ENCODE measurements around the gene RNASEH1.

RNASEH1 gene

DNA sequence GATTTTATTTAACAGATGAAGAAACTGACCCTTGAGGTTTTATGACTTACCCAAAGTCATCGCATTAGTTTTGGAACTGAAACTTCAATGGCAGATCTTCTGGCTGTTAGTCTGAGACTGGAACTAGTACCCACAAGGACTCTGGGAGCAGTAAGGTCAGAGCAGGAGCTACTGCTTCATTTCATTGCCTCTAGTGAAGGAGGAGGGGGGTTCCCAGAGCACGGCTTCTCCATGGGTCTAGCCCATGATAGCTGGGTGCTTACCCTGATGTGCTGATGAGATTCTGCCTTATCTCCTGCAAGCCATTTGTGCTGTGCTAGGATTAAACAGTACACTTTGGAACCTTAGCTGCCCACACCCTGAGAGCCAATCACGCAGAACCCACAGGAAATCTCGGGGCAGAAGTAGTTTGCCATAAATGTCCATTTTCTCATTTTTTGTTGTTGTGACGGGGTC, 5.4 kb upstream of the RNASEH1 start:
- ChIA-PET POLR2A (no interaction called here), CTCF (no interaction called here)
- H3K4me3 ChIP-seq (ENCODE audit: low read depth, low read length) = no peak overlapping the region
- TF ChIP-seq CTCF (IDR thresholded peaks at IDR 0.05; ENCODE audit: insufficient read depth, low read length, missing control alignments) = no peak
- DNase-seq (ENCODE audit: low read depth, low spot score) = no peak

- ChIA-PET POLR2A (interaction anchor here (0.8 to 1.8 kb wide), 9 partner anchors 12 to 171 kb away, joined by 3 to 10 read pairs (median 4); partner anchors contain the start of gene RPS7), CTCF (interaction anchor here (0.6 to 2.6 kb wide), 7 partner anchors 9 to 134 kb away, joined by 3 to 7 read pairs (median 3); no protein-coding TSS in a partner anchor)
- no peak for DNase-seq (ENCODE audit: low read depth, low spot score)
- peak overlapping the region; percentile 91 for H3K4me3 ChIP-seq (ENCODE audit: low read depth, low read length)
- TF ChIP-seq CTCF (IDR thresholded peaks at IDR 0.05; ENCODE audit: insufficient read depth, low read length, missing control alignments) = no peak
Observed at GRCh38 chr2:3557639-3558204, 411 bp downstream of the RNASEH1 start.

DNA sequence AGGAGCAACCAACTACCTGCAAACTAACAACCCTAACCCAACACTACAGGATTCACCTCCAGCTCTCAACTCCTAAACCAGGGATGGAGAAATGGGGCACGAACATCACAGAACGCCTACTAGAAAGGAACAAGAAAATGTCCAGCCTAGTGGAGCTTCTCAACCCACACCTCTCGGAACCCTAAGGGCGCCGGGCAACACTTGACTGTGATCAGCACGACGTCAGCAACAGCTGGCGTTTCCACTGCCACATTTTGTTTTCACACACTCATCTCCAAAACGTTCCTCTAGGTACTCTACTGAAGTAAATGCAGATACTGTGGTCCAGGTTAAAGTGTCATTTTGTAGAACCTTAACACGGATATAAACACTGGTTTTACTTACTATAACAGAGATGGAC, 4.2 kb downstream of the RNASEH1 start:
- POLR2A ChIA-PET = interaction anchor here (1.3 kb wide), 1 partner anchor 9 kb away, joined by 4 read pairs; no protein-coding TSS in a partner anchor
- no peak for DNase-seq (ENCODE audit: low read depth, low spot score)
- no peak for TF ChIP-seq CTCF (IDR thresholded peaks at IDR 0.05; ENCODE audit: insufficient read depth, low read length, missing control alignments)
- no peak overlapping the region for H3K4me3 ChIP-seq (ENCODE audit: low read depth, low read length)
- CTCF ChIA-PET = interaction anchor here (0.7 to 1.2 kb wide), 3 partner anchors 18 to 130 kb away, joined by 3 to 4 read pairs (median 4); no protein-coding TSS in a partner anchor

GRCh38 chr2:3547915-3548314, 10.2 kb downstream of the RNASEH1 start:
- ChIA-PET CTCF (interaction anchor here (1.0 kb wide), 2 partner anchors 10 to 44 kb away, joined by 3 read pairs; partner anchors contain the start of gene RNASEH1), POLR2A (no interaction called here)
- no peak for DNase-seq (ENCODE audit: low read depth, low spot score)
- no peak overlapping the region for H3K4me3 ChIP-seq (ENCODE audit: low read depth, low read length)
- TF ChIP-seq CTCF (IDR thresholded peaks at IDR 0.05; ENCODE audit: insufficient read depth, low read length, missing control alignments) = no peak

GRCh38 chr2:3545788-3546478, 12.2 kb downstream of the RNASEH1 start:
- CTCF ChIA-PET = interaction anchor here (1.1 kb wide), 1 partner anchor 9 kb away, joined by 4 read pairs; no protein-coding TSS in a partner anchor
- DNase-seq (ENCODE audit: low read depth, low spot score) = no peak
- H3K4me3 ChIP-seq (ENCODE audit: low read depth, low read length) = no peak overlapping the region
- no peak for TF ChIP-seq CTCF (IDR thresholded peaks at IDR 0.05; ENCODE audit: insufficient read depth, low read length, missing control alignments)
- POLR2A ChIA-PET = interaction anchor here (1.0 to 1.5 kb wide), 2 partner anchors 7 to 12 kb away, joined by 4 read pairs; partner anchors contain the start of gene RNASEH1

- CTCF ChIA-PET = no interaction called here
- POLR2A ChIA-PET = no interaction called here
Observed at GRCh38 chr2:3543023-3543683, 15.0 kb downstream of the RNASEH1 start.

More at GRCh38 chr2:3543023-3543683, 15.0 kb downstream of the RNASEH1 start:
- H3K4me3 ChIP-seq (ENCODE audit: low read depth, low read length) = no peak overlapping the region
- no peak for TF ChIP-seq CTCF (IDR thresholded peaks at IDR 0.05; ENCODE audit: insufficient read depth, low read length, missing control alignments)
- DNase-seq (ENCODE audit: low read depth, low spot score) = no peak
